ENCODE results near the gene NEDD1.

DNA sequence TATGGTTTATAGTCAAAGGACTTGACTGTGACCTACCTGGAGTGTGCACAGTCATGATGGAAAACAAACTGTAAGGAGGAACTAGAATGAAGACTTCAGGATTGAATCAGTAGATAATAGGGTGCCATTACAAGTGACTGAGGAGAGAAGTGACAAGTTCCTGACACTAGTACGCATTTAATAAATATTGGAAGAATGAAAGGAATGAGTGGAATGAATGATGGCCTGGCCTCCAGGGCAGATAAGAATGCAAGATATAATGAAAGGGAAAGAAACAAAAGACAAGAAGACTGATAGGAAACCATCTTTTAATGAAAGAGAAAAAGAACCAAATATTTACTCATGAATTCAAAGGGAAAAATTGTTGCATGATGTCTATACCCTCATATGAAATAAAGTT, 44.7 kb upstream of the NEDD1 start:
- TF ChIP-seq, protein P1, sequence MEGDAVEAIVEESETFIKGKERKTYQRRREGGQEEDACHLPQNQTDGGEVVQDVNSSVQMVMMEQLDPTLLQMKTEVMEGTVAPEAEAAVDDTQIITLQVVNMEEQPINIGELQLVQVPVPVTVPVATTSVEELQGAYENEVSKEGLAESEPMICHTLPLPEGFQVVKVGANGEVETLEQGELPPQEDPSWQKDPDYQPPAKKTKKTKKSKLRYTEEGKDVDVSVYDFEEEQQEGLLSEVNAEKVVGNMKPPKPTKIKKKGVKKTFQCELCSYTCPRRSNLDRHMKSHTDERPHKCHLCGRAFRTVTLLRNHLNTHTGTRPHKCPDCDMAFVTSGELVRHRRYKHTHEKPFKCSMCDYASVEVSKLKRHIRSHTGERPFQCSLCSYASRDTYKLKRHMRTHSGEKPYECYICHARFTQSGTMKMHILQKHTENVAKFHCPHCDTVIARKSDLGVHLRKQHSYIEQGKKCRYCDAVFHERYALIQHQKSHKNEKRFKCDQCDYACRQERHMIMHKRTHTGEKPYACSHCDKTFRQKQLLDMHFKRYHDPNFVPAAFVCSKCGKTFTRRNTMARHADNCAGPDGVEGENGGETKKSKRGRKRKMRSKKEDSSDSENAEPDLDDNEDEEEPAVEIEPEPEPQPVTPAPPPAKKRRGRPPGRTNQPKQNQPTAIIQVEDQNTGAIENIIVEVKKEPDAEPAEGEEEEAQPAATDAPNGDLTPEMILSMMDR (conservative IDR thresholded peaks at IDR 0.05; ENCODE audit: low read depth, low read length), result no peak
- no peak for TF ChIP-seq EZH2 (IDR thresholded peaks at IDR 0.05; ENCODE audit: borderline replicate concordance, low read depth, low read length, poor library complexity, severe bottlenecking)

Measured in A673 (cell line).